Osteocyte (in vitro differentiated cells): ENCODE results near the gene AFF1. TPM values are rescaled to one million over a fixed set of nuclear protein-coding genes. Genes with fewer than 3 reads are reported as not detected.

Source experiments
- DNase-seq: peaks from one replicate; pipeline ENCODE4 v3.0.0; 2021; ENCODE audit warnings: mixed read lengths; ENCODE audit not compliant: unreplicated experiment; ENCODE audit errors: extremely low spot score
- H3K27ac Mint-ChIP-seq: one replicate; pipeline ENCODE4 v1.8.0; 2021; ENCODE audit warnings: mild to moderate bottlenecking, mixed read lengths; ENCODE audit not compliant: unreplicated experiment
- H3K27me3 Mint-ChIP-seq: one replicate; pipeline ENCODE4 v1.8.0; 2021; ENCODE audit warnings: mixed read lengths; ENCODE audit not compliant: unreplicated experiment
- H3K36me3 Mint-ChIP-seq: one replicate; pipeline ENCODE4 v1.8.0; 2021; ENCODE audit warnings: mixed read lengths; ENCODE audit not compliant: unreplicated experiment
- H3K4me1 Mint-ChIP-seq: one replicate; pipeline ENCODE4 v1.8.0; 2021; ENCODE audit warnings: mixed read lengths; ENCODE audit not compliant: unreplicated experiment
- H3K4me3 Mint-ChIP-seq: one replicate; pipeline ENCODE4 v1.8.0; 2021; ENCODE audit warnings: mild to moderate bottlenecking, moderate library complexity, mixed read lengths; ENCODE audit not compliant: unreplicated experiment
- H3K9me3 Mint-ChIP-seq: one replicate; pipeline ENCODE4 v1.8.0; 2021; ENCODE audit warnings: mixed read lengths; ENCODE audit not compliant: unreplicated experiment
- CTCF ChIP-seq: fragments of 200-600 bp; sonication (generic); IDR thresholded peaks from 2 replicates; pipeline ENCODE4 v1.5.0; 2021; ENCODE audit warnings: antibody characterized with exemption, mild to moderate bottlenecking, moderate library complexity
- long read RNA-seq: library from polyadenylated mRNA; unstranded; transcript quantifications from one replicate; pipeline ENCODE4 v2.0.0, GENCODE V29; 2021
- total RNA-seq: library from RNA; stranded (reverse); gene quantifications from 2 replicates; pipeline ENCODE4 v1.2.1, GENCODE V29; 2021

AFF1 gene
- total RNA-seq = 29.3 and 39.3 TPM in 2 replicates
- long read RNA-seq, partial matches to known transcripts = 9 of 19 reads
- long read RNA-seq, other reads (novel, unspliced or antisense) = 10 of 19 reads

GRCh38 chr4:86934771-86935565 is at the start of gene AFF1:
Gene AFF1 (plus strand): TSS chr4:86935011. CDS start chr4:86948534, 13,523 bp downstream.
- peak; percentile 53 for TF ChIP-seq CTCF
- Mint-ChIP-seq H3K27me3 (no peaks in the 10 kb centered on the region), H3K4me3 (peak within 1 kb of the TSS; percentile 91), H3K27ac (peak within 1 kb of the TSS; percentile 93), H3K36me3 (no peaks in the 10 kb centered on the region), H3K9me3 (no peaks in the 10 kb centered on the region), H3K4me1 (peaks cover 32% of the 10 kb centered on the region)
- peak; percentile 95 for DNase-seq

- Mint-ChIP-seq H3K27me3 (no peaks in the 10 kb centered on the region), H3K9me3 (no peaks in the 10 kb centered on the region), H3K27ac (no peak overlapping the region), H3K36me3 (no peaks in the 10 kb centered on the region), H3K4me3 (peak overlapping the region; percentile 50), H3K4me1 (peaks cover 17% of the 10 kb centered on the region)
- no peak for TF ChIP-seq CTCF
- DNase-seq = no peak
These were observed 44.0 kb upstream of the AFF1 start for GRCh38 chr4:86890790-86891189.

- Mint-ChIP-seq H3K4me1 (peaks cover 17% of the 10 kb centered on the region), H3K27ac (peak within 1 kb of the TSS; percentile 62), H3K9me3 (no peaks in the 10 kb centered on the region), H3K27me3 (no peaks in the 10 kb centered on the region), H3K36me3 (no peaks in the 10 kb centered on the region), H3K4me3 (peak within 1 kb of the TSS; percentile 80)
- TF ChIP-seq CTCF = no peak
- DNase-seq = no peak
These were observed 42.8 kb upstream of the AFF1 start, which contains the start of gene C4orf36 for GRCh38 chr4:86891762-86892635. Gene C4orf36 (minus strand): TSS chr4:86892422. CDS start chr4:86891520, 902 bp downstream.

- no peaks in the 10 kb centered on the region for H3K27me3 Mint-ChIP-seq
- no peak for DNase-seq
- TF ChIP-seq CTCF = no peak
- no peaks in the 10 kb centered on the region for H3K9me3 Mint-ChIP-seq
- no peaks in the 10 kb centered on the region for H3K36me3 Mint-ChIP-seq
- peak overlapping the region; percentile 80 for H3K4me3 Mint-ChIP-seq
- H3K27ac Mint-ChIP-seq = peak overlapping the region; percentile 62
- peaks cover 17% of the 10 kb centered on the region for H3K4me1 Mint-ChIP-seq
These were observed 42.2 kb upstream of the AFF1 start for GRCh38 chr4:86892636-86892960.

GRCh38 chr4:86893136-86893535 is 41.7 kb upstream of the AFF1 start:
- Mint-ChIP-seq H3K27ac (peak overlapping the region; percentile 62), H3K9me3 (no peaks in the 10 kb centered on the region)
- DNase-seq = no peak

More at GRCh38 chr4:86893136-86893535, 41.7 kb upstream of the AFF1 start:
- no peaks in the 10 kb centered on the region for H3K36me3 Mint-ChIP-seq
- H3K27me3 Mint-ChIP-seq = no peaks in the 10 kb centered on the region
- H3K4me1 Mint-ChIP-seq = peaks cover 17% of the 10 kb centered on the region
- H3K4me3 Mint-ChIP-seq = peak overlapping the region; percentile 80
- TF ChIP-seq CTCF = no peak
